ENCODE results near the gene SIK2. TPM values are rescaled to one million over a fixed set of nuclear protein-coding genes. Genes with fewer than 3 reads are reported as not detected.
A peak's percentile ranks its signal among the peaks of the same experiment; 100 is the strongest.

The SIK2 gene
- total and polyA plus RNA-seq, 2 donors (not counting 3 experiments of a cell fraction or from before 2014, with no cell fraction given): 14.6 to 17.1 TPM

- H3K27ac ChIP-seq (ENCODE audit: insufficient read depth, low read depth, low read length): peak overlapping the region; percentile 21
- DNase-seq (ENCODE audit: low read depth, low spot score) (no peak), FAIRE-seq (peak; percentile 43)
- intact Hi-C loops (cut with micrococcal nuclease): no loop called here
- no peak overlapping the region for H3K4me3 ChIP-seq (replicated peaks in 1 of 3; ENCODE audit: insufficient read depth in 1 of 3, low read depth in 1 of 3, low read length in 3 of 3)
- H3K4me1 ChIP-seq (ENCODE audit: control insufficient read depth, extremely low read depth, insufficient read depth, low read length): peaks cover 9% of the 10 kb centered on the region
- no peaks in the 10 kb centered on the region for H3K9me1 ChIP-seq (replicated peaks; ENCODE audit: control insufficient read depth, extremely low read depth, insufficient read depth, low read length)
- no peaks in the 10 kb centered on the region for H3K9me3 ChIP-seq (replicated peaks; ENCODE audit: control insufficient read depth, insufficient read depth, low read length)
- H2AFZ ChIP-seq (ENCODE audit: low read depth, low read length): no peak overlapping the region
- peak overlapping the region; percentile 39 for H3K4me2 ChIP-seq (ENCODE audit: insufficient read depth, low read length)
- CTCF ChIA-PET: interaction anchor here (0.6 kb wide), 1 partner anchor 32 kb away, joined by 3 read pairs; no protein-coding TSS in a partner anchor
- peaks cover 2% of the 10 kb centered on the region for H3K79me2 ChIP-seq (ENCODE audit: control insufficient read depth, insufficient read depth, low read length)
- peaks cover 18 to 23% of the 10 kb centered on the region in 2 experiments for H3K36me3 ChIP-seq (ENCODE audit: control insufficient read depth in 2 of 2, extremely low read depth in 1 of 2, insufficient read depth in 2 of 2, low read length in 2 of 2)
- no peaks in the 10 kb centered on the region for H3K27me3 ChIP-seq (ENCODE audit: control insufficient read depth in 2 of 2, insufficient read depth in 2 of 2, low read length in 2 of 2)
- TF ChIP-seq JUN (IDR thresholded peaks at IDR 0.05; ENCODE audit: borderline replicate concordance, insufficient read depth, insufficient read length, low read depth) (no peak), FOS (IDR thresholded peaks at IDR 0.05; ENCODE audit: borderline replicate concordance, insufficient read depth, low read length) (no peak), GATA2 (IDR thresholded peaks at IDR 0.05; ENCODE audit: insufficient read depth, insufficient read length, low read depth, low read length) (no peak), MAX (IDR thresholded peaks at IDR 0.05; ENCODE audit: insufficient read depth, insufficient read length) (no peak), POLR2A (IDR thresholded peaks at IDR 0.05; ENCODE audit: low read depth, low read length) (no peak), CTCF (IDR thresholded peaks at IDR 0.05; ENCODE audit: extremely low read depth in 1 of 2, insufficient read depth in 1 of 2, low read depth in 1 of 2, low read length in 2 of 2) (no peak), POLR2AphosphoS5 (IDR thresholded peaks at IDR 0.05; ENCODE audit: insufficient read depth, low read depth, low read length) (no peak), EZH2 (IDR thresholded peaks at IDR 0.05; ENCODE audit: borderline replicate concordance, low read depth, low read length, severe bottlenecking) (no peak), MYC (IDR thresholded peaks at IDR 0.05; ENCODE audit: low read depth, low read length) (no peak)
- no peaks in the 10 kb centered on the region for H4K20me1 ChIP-seq (replicated peaks; ENCODE audit: control insufficient read depth, extremely low read depth, insufficient read depth, low read length)
- dilution Hi-C loops (cut with MboI; ENCODE audit: extremely low pct_ligation_motif_present, low sequenced_read_pairs): no loop called here
- H3K9ac ChIP-seq (replicated peaks; ENCODE audit: extremely low read depth, insufficient read depth, low read length): no peak overlapping the region
- BruUV-seq (replicated peaks): no TSS peak
- POLR2A ChIA-PET: no interaction called here
Measured at GRCh38 chr11:111745719-111746504, 143.7 kb downstream of the SIK2 start.
